Measurements from ENCODE around the gene CD109. TPM values are rescaled to one million over a fixed set of nuclear protein-coding genes. Genes with fewer than 3 reads are reported as not detected.
A peak's percentile ranks its signal among the peaks of the same experiment; 100 is the strongest.
"Not testable (repeated sequence)": the region's sequence is repeated elsewhere in the genome, so short reads cannot be mapped to it uniquely, and the experiment has no call there.

CD109 gene
- total RNA-seq, 4 donors from 2014 or later: 1.4 to 3.2 (median 2.2) TPM

GRCh38 chr6:73675466-73676098 lies 20.4 kb upstream of the CD109 start:
- Histone ChIP-seq H3K4me1 (no peaks in the 10 kb centered on the region), H3K4me3 (no peak overlapping the region), H3K27me3 (no peaks in the 10 kb centered on the region), H3K36me3 (no peaks in the 10 kb centered on the region), H3K9me3 (no peaks in the 10 kb centered on the region), H3K27ac (no peak overlapping the region)
- DNase-seq: peak; percentile 64 to 88 (median 67)
- TF ChIP-seq POLR2A (IDR thresholded peaks at IDR 0.05) (no peak), CTCF (IDR thresholded peaks at IDR 0.05) (peak; percentile 64 to 87 (median 86))

GRCh38 chr6:73679009-73679408 lies 17.0 kb upstream of the CD109 start:
- H3K4me1 ChIP-seq: no peaks in the 10 kb centered on the region
- no peak overlapping the region for H3K27ac ChIP-seq
- no peaks in the 10 kb centered on the region for H3K9me3 ChIP-seq
- TF ChIP-seq CTCF (IDR thresholded peaks at IDR 0.05): no peak
- TF ChIP-seq POLR2A (IDR thresholded peaks at IDR 0.05): no peak
- H3K36me3 ChIP-seq: no peaks in the 10 kb centered on the region
- no peaks in the 10 kb centered on the region for H3K27me3 ChIP-seq
- DNase-seq: no peak
- no peak overlapping the region for H3K4me3 ChIP-seq

- H3K4me3 ChIP-seq, H3K27me3 ChIP-seq, H3K4me1 ChIP-seq, H3K36me3 ChIP-seq, H3K9me3 ChIP-seq, H3K27ac ChIP-seq, DNase-seq: not testable (repeated sequence)
Measured at GRCh38 chr6:73679846-73680245, 16.2 kb upstream of the CD109 start.

- H3K27ac ChIP-seq: no peak overlapping the region
- no peaks in the 10 kb centered on the region for H3K36me3 ChIP-seq
- no peaks in the 10 kb centered on the region for H3K4me1 ChIP-seq
- H3K27me3 ChIP-seq: no peaks in the 10 kb centered on the region
- DNase-seq: no peak
- no peaks in the 10 kb centered on the region for H3K9me3 ChIP-seq
- TF ChIP-seq POLR2A (IDR thresholded peaks at IDR 0.05) (no peak), CTCF (IDR thresholded peaks at IDR 0.05) (no peak)
- H3K4me3 ChIP-seq: no peak overlapping the region
Measured at GRCh38 chr6:73680289-73680918, 15.6 kb upstream of the CD109 start.

- H3K9me3 ChIP-seq, H3K27me3 ChIP-seq: not testable (repeated sequence)
Measured at GRCh38 chr6:73683574-73683973, 12.4 kb upstream of the CD109 start.

GRCh38 chr6:73688351-73688750 lies 7.7 kb upstream of the CD109 start:
- no peak for TF ChIP-seq CTCF (IDR thresholded peaks at IDR 0.05)
- TF ChIP-seq POLR2A (IDR thresholded peaks at IDR 0.05): no peak

More at GRCh38 chr6:73683574-73683973, 12.4 kb upstream of the CD109 start:
- H3K27ac ChIP-seq, DNase-seq, H3K4me3 ChIP-seq, H3K4me1 ChIP-seq, H3K36me3 ChIP-seq: not testable (repeated sequence)

More at GRCh38 chr6:73688351-73688750, 7.7 kb upstream of the CD109 start:
- no peaks in the 10 kb centered on the region for H3K9me3 ChIP-seq
- no peak overlapping the region for H3K27ac ChIP-seq
- no peak for DNase-seq
- H3K36me3 ChIP-seq: no peaks in the 10 kb centered on the region
- no peak overlapping the region for H3K4me3 ChIP-seq
- no peaks in the 10 kb centered on the region for H3K4me1 ChIP-seq
- H3K27me3 ChIP-seq: no peaks in the 10 kb centered on the region
